Stimulated activated CD4-positive, alpha-beta T cell treated with anti-CD3 and anti-CD28 coated beads, TNF-alpha, amount 100 ng/mL, for 4 hours (primary cell): ENCODE measurements around the gene PDE3B.
"Not testable (repeated sequence)": the region's sequence is repeated elsewhere in the genome, so short reads cannot be mapped to it uniquely, and the experiment has no call there.

ENCODE experiments used
- DNase-seq, 3 experiments: peaks; one replicate each; pipeline ENCODE4 v3.0.0-alpha.2; 2020; ENCODE audit warnings: low read depth in 3 of 3

Gene PDE3B

GRCh38 chr11:14641801-14642200, 1.8 kb upstream of the PDE3B start:
- DNase-seq: no peak

- no peak for DNase-seq
Measured at GRCh38 chr11:14642453-14642852, 1.2 kb upstream of the PDE3B start.

- no peak for DNase-seq
Measured at GRCh38 chr11:14642873-14643696, 519 bp upstream of the PDE3B start.

- DNase-seq: peak in 2 of 3 experiments; percentile 16 to 41
Measured at GRCh38 chr11:14644226-14645014, 816 bp downstream of the PDE3B start.

GRCh38 chr11:14645015-14645912, 1.7 kb downstream of the PDE3B start:
- no peak for DNase-seq

GRCh38 chr11:14645985-14646900, 2.6 kb downstream of the PDE3B start:
- DNase-seq: no peak

- no peak for DNase-seq
Measured at GRCh38 chr11:14650064-14650463, 6.5 kb downstream of the PDE3B start.

GRCh38 chr11:14653090-14653489, 9.5 kb downstream of the PDE3B start:
- DNase-seq: no peak

- DNase-seq: no peak
Measured at GRCh38 chr11:14655435-14655834, 11.8 kb downstream of the PDE3B start.

GRCh38 chr11:14656536-14657457, 13.2 kb downstream of the PDE3B start:
- no peak for DNase-seq

GRCh38 chr11:14657841-14658240, 14.2 kb downstream of the PDE3B start:
- DNase-seq: no peak

GRCh38 chr11:14664926-14665325, 21.3 kb downstream of the PDE3B start:
- not testable (repeated sequence) for DNase-seq

- DNase-seq: not testable (repeated sequence)
Measured at GRCh38 chr11:14667329-14667728, 23.7 kb downstream of the PDE3B start.

GRCh38 chr11:14668731-14669301, 25.2 kb downstream of the PDE3B start:
- no peak for DNase-seq

- no peak for DNase-seq
Measured at GRCh38 chr11:14669499-14669898, 25.9 kb downstream of the PDE3B start.

GRCh38 chr11:14669958-14670357, 26.4 kb downstream of the PDE3B start:
- no peak for DNase-seq

- no peak for DNase-seq
Measured at GRCh38 chr11:14672635-14673034, 29.0 kb downstream of the PDE3B start.

- no peak for DNase-seq
Measured at GRCh38 chr11:14673421-14673820, 29.8 kb downstream of the PDE3B start.

- no peak for DNase-seq
Measured at GRCh38 chr11:14673824-14674405, 30.3 kb downstream of the PDE3B start.
